Measurements from ENCODE around the gene NUAK1.
A peak's percentile ranks its signal among the peaks of the same experiment; 100 is the strongest.

The NUAK1 gene

GRCh38 chr12:106051853-106052531, 86.8 kb downstream of the NUAK1 start:
- H3K27me3 Mint-ChIP-seq = peaks cover 48% of the 10 kb centered on the region

GRCh38 chr12:106049546-106049945, 89.2 kb downstream of the NUAK1 start:
- Mint-ChIP-seq H3K27ac (no peak overlapping the region), H3K4me3 (no peak overlapping the region), H3K9me3 (peaks cover 4 to 7% of the 10 kb centered on the region in 2 donors), H3K27me3 (peaks cover 48% of the 10 kb centered on the region), H3K4me1 (no peaks in the 10 kb centered on the region)
- ATAC-seq = no peak
- DNase-seq = no peak

More at GRCh38 chr12:106051853-106052531, 86.8 kb downstream of the NUAK1 start:
- H3K27ac Mint-ChIP-seq = no peak overlapping the region
- H3K4me3 Mint-ChIP-seq = no peak overlapping the region
- DNase-seq = no peak
- no peak for ATAC-seq
- H3K9me3 Mint-ChIP-seq = peaks cover 19 to 23% of the 10 kb centered on the region in 2 donors
- H3K4me1 Mint-ChIP-seq = no peaks in the 10 kb centered on the region

GRCh38 chr12:106049105-106049504, 89.6 kb downstream of the NUAK1 start:
- DNase-seq (no peak), ATAC-seq (no peak)
- Mint-ChIP-seq H3K27ac (no peak overlapping the region), H3K4me3 (no peak overlapping the region), H3K9me3 (peaks cover 4 to 5% of the 10 kb centered on the region in 2 donors), H3K27me3 (peaks cover 48% of the 10 kb centered on the region), H3K4me1 (no peaks in the 10 kb centered on the region)

- DNase-seq = no peak
- peaks cover 0 to under 1% of the 10 kb centered on the region in 2 donors for H3K9me3 Mint-ChIP-seq
- peaks cover 48% of the 10 kb centered on the region for H3K27me3 Mint-ChIP-seq
- no peaks in the 10 kb centered on the region for H3K4me1 Mint-ChIP-seq
- no peak overlapping the region for H3K4me3 Mint-ChIP-seq
- no peak for ATAC-seq
- no peak overlapping the region for H3K27ac Mint-ChIP-seq
Measured at GRCh38 chr12:106048676-106049075, 90.1 kb downstream of the NUAK1 start.

GRCh38 chr12:106048016-106048415, 90.7 kb downstream of the NUAK1 start:
- peaks cover 52% of the 10 kb centered on the region for H3K27me3 Mint-ChIP-seq
- H3K27ac Mint-ChIP-seq = no peak overlapping the region
- H3K4me1 Mint-ChIP-seq = no peaks in the 10 kb centered on the region
- no peaks in the 10 kb centered on the region for H3K9me3 Mint-ChIP-seq
- no peak overlapping the region for H3K4me3 Mint-ChIP-seq
- ATAC-seq (no peak), DNase-seq (no peak)

GRCh38 chr12:106046947-106047346, 91.8 kb downstream of the NUAK1 start:
- no peaks in the 10 kb centered on the region for H3K9me3 Mint-ChIP-seq
- H3K4me1 Mint-ChIP-seq = no peaks in the 10 kb centered on the region
- H3K27me3 Mint-ChIP-seq = peaks cover 49% of the 10 kb centered on the region
- no peak for DNase-seq
- ATAC-seq = no peak
- no peak overlapping the region for H3K27ac Mint-ChIP-seq
- no peak overlapping the region for H3K4me3 Mint-ChIP-seq

GRCh38 chr12:106046301-106046846, 92.4 kb downstream of the NUAK1 start:
- H3K27ac Mint-ChIP-seq = no peak overlapping the region
- peaks cover 44% of the 10 kb centered on the region for H3K27me3 Mint-ChIP-seq
- ATAC-seq (no peak), DNase-seq (no peak)
- H3K4me3 Mint-ChIP-seq = no peak overlapping the region
- no peaks in the 10 kb centered on the region for H3K4me1 Mint-ChIP-seq
- no peaks in the 10 kb centered on the region for H3K9me3 Mint-ChIP-seq

- no peak overlapping the region for H3K27ac Mint-ChIP-seq
Measured at GRCh38 chr12:106045251-106045674, 93.5 kb downstream of the NUAK1 start.

GRCh38 chr12:106044773-106045172, 94.0 kb downstream of the NUAK1 start:
- no peaks in the 10 kb centered on the region for H3K4me1 Mint-ChIP-seq
- DNase-seq = no peak
- no peak overlapping the region for H3K4me3 Mint-ChIP-seq
- H3K27me3 Mint-ChIP-seq = peaks cover 39% of the 10 kb centered on the region
- no peak for ATAC-seq
- H3K9me3 Mint-ChIP-seq = peaks cover 0 to 8% of the 10 kb centered on the region in 2 donors
- H3K27ac Mint-ChIP-seq = no peak overlapping the region

More at GRCh38 chr12:106045251-106045674, 93.5 kb downstream of the NUAK1 start:
- peaks cover 44% of the 10 kb centered on the region for H3K27me3 Mint-ChIP-seq
- H3K4me1 Mint-ChIP-seq = no peaks in the 10 kb centered on the region
- no peak overlapping the region for H3K4me3 Mint-ChIP-seq
- no peak for ATAC-seq
- no peak for DNase-seq
- peaks cover 0 to 8% of the 10 kb centered on the region in 2 donors for H3K9me3 Mint-ChIP-seq

- Mint-ChIP-seq H3K27ac (no peak overlapping the region), H3K27me3 (peaks cover 31% of the 10 kb centered on the region), H3K4me3 (no peak overlapping the region), H3K4me1 (no peaks in the 10 kb centered on the region), H3K9me3 (peaks cover 0 to 8% of the 10 kb centered on the region in 2 donors)
- ATAC-seq (no peak), DNase-seq (no peak)
Measured at GRCh38 chr12:106042037-106042436, 96.7 kb downstream of the NUAK1 start.

GRCh38 chr12:106040521-106040920, 98.2 kb downstream of the NUAK1 start:
- Mint-ChIP-seq H3K4me3 (no peak overlapping the region), H3K27me3 (peaks cover 31% of the 10 kb centered on the region), H3K4me1 (no peaks in the 10 kb centered on the region), H3K9me3 (peaks cover 0 to 8% of the 10 kb centered on the region in 2 donors), H3K27ac (peak overlapping the region in 1 of 2 donors; percentile 67)
- DNase-seq (no peak), ATAC-seq (no peak)

- DNase-seq (no peak), ATAC-seq (no peak)
- H3K4me1 Mint-ChIP-seq = no peaks in the 10 kb centered on the region
- peaks cover 0 to 8% of the 10 kb centered on the region in 2 donors for H3K9me3 Mint-ChIP-seq
- H3K27ac Mint-ChIP-seq = no peak overlapping the region
- peaks cover 31% of the 10 kb centered on the region for H3K27me3 Mint-ChIP-seq
- no peak overlapping the region for H3K4me3 Mint-ChIP-seq
Measured at GRCh38 chr12:106039646-106040404, 98.9 kb downstream of the NUAK1 start.

GRCh38 chr12:106039242-106039641, 99.5 kb downstream of the NUAK1 start:
- Mint-ChIP-seq H3K27ac (no peak overlapping the region), H3K27me3 (peaks cover 31% of the 10 kb centered on the region), H3K9me3 (peaks cover 0 to 8% of the 10 kb centered on the region in 2 donors), H3K4me3 (no peak overlapping the region), H3K4me1 (no peaks in the 10 kb centered on the region)
- ATAC-seq = no peak
- no peak for DNase-seq

- H3K27me3 Mint-ChIP-seq = peaks cover 29% of the 10 kb centered on the region
- no peak overlapping the region for H3K4me3 Mint-ChIP-seq
- H3K9me3 Mint-ChIP-seq = peaks cover 0 to 8% of the 10 kb centered on the region in 2 donors
- ATAC-seq = no peak
- DNase-seq = no peak
- no peaks in the 10 kb centered on the region for H3K4me1 Mint-ChIP-seq
- peak overlapping the region in 1 of 2 donors; percentile 2 for H3K27ac Mint-ChIP-seq
Measured at GRCh38 chr12:106037524-106038298, 101.0 kb downstream of the NUAK1 start.

- DNase-seq (no peak), ATAC-seq (no peak)
- H3K4me3 Mint-ChIP-seq = no peak overlapping the region
- H3K27me3 Mint-ChIP-seq = peaks cover 17% of the 10 kb centered on the region
- H3K4me1 Mint-ChIP-seq = no peaks in the 10 kb centered on the region
- no peak overlapping the region for H3K27ac Mint-ChIP-seq
- H3K9me3 Mint-ChIP-seq = no peaks in the 10 kb centered on the region
Measured at GRCh38 chr12:106035421-106035820, 103.3 kb downstream of the NUAK1 start.
